HepG2 (cell line): ENCODE data around the gene FAM83D. TPM values are rescaled to one million over a fixed set of nuclear protein-coding genes. Genes with fewer than 3 reads are reported as not detected.

ENCODE experiments used
- ARID2 ChIP-seq: sonication (generic); formaldehyde crosslinking; IDR thresholded peaks from 2 replicates; pipeline ENCODE4 v1.8.1; 2022; ENCODE audit warnings: mild to moderate bottlenecking, missing genetic modification reagents, borderline replicate concordance
- EZH2 ChIP-seq: conservative IDR thresholded peaks from 2 replicates; pipeline ENCODE4 v1.6.1; 2012; ENCODE audit warnings: mild to moderate bottlenecking, low read depth, low read length, moderate library complexity
- GFI1 ChIP-seq: sonication (generic); formaldehyde crosslinking; IDR thresholded peaks from 2 replicates; pipeline ENCODE4 v1.5.0; 2020; ENCODE audit warnings: missing genetic modification reagents, mild to moderate bottlenecking, borderline replicate concordance
- KLF16 ChIP-seq, 2 experiments: sonication (generic) in 1 of 2; formaldehyde crosslinking in 1 of 2; IDR thresholded peaks; 2 replicates each; pipeline versions ENCODE4 v1.6.1 to v1.8.0; 2016 to 2023; ENCODE audit warnings: missing genetic modification reagents in 2 of 2, missing compliant biosample characterization in 1 of 2
- KLF6 ChIP-seq: IDR thresholded peaks from 2 replicates; pipeline ENCODE4 v1.8.0; 2016; ENCODE audit warnings: missing biosample characterization, missing genetic modification reagents
- MAFK ChIP-seq, 2 experiments: IDR thresholded peaks in 1 of 2; conservative IDR thresholded peaks in 1 of 2; 2 replicates each; pipeline ENCODE4 v1.6.1; 2011; ENCODE audit warnings: improper control_type of control experiment in 2 of 2, low read length in 2 of 2
- SMC3 ChIP-seq: IDR thresholded peaks from 2 replicates; pipeline ENCODE4 v1.6.1; 2011; ENCODE audit warnings: low read length, improper control_type of control experiment
- SMYD3 ChIP-seq: sonication (generic); formaldehyde crosslinking; IDR thresholded peaks from 2 replicates; pipeline ENCODE4 v1.8.1; 2023; ENCODE audit warnings: mild to moderate bottlenecking, missing genetic modification reagents
- SNAI1 ChIP-seq: sonication (generic); formaldehyde crosslinking; IDR thresholded peaks from 2 replicates; pipeline ENCODE4 v1.5.0; 2020; ENCODE audit warnings: mild to moderate bottlenecking, missing genetic modification reagents, borderline replicate concordance
- ZFY ChIP-seq: sonication (generic); formaldehyde crosslinking; IDR thresholded peaks from 2 replicates; pipeline ENCODE4 v1.4.0; 2020; ENCODE audit warnings: missing genetic modification reagents
- ZNF180 ChIP-seq: sonication (generic); formaldehyde crosslinking; IDR thresholded peaks from 2 replicates; pipeline ENCODE4 v1.4.0; 2020; ENCODE audit warnings: low read depth, missing genetic modification reagents, borderline replicate concordance
- ZNF720 ChIP-seq: sonication (generic); formaldehyde crosslinking; IDR thresholded peaks from 2 replicates; pipeline ENCODE4 v1.4.0; 2020; ENCODE audit warnings: missing genetic modification reagents
- ZNF790 ChIP-seq: sonication (generic); formaldehyde crosslinking; IDR thresholded peaks from 2 replicates; pipeline ENCODE4 v1.8.0; 2022; ENCODE audit warnings: missing genetic modification reagents, mild to moderate bottlenecking, borderline replicate concordance
- ZNF816 ChIP-seq: sonication (generic); formaldehyde crosslinking; IDR thresholded peaks from 2 replicates; pipeline ENCODE4 v1.8.0; 2022; ENCODE audit warnings: missing genetic modification reagents, mild to moderate bottlenecking, borderline replicate concordance
- ZNF839 ChIP-seq: sonication (generic); formaldehyde crosslinking; IDR thresholded peaks from 2 replicates; pipeline ENCODE4 v1.4.0; 2020; ENCODE audit warnings: missing genetic modification reagents, mild to moderate bottlenecking, borderline replicate concordance
- ZSCAN12 ChIP-seq: sonication (generic); formaldehyde crosslinking; IDR thresholded peaks from 2 replicates; pipeline ENCODE4 v1.9.0; 2021; ENCODE audit warnings: mild to moderate bottlenecking, missing genetic modification reagents
- polyA plus RNA-seq, 8 experiments: library from polyadenylated mRNA; depleted of rRNA in 3 of 8; stranded (reverse) in 7 of 8; unstranded in 1 of 8; fragments of >200 nt; fragmentation: Illumina TruSeq in 4 of 8; extraction: Trizol in 4 of 8; gene quantifications; 2 replicates each; pipeline versions ENCODE4 v1.2.1 to v1.2.3, GENCODE V29; 2011 to 2016; ENCODE audit warnings: low read depth in 4 of 8, missing spikeins in 1 of 8, mixed read lengths in 1 of 8; ENCODE audit not compliant: insufficient read depth in 1 of 8
- total RNA-seq, 5 experiments: library from RNA; depleted of rRNA; stranded (reverse); fragments of >200 nt; fragmentation: Illumina TruSeq; extraction: Trizol; gene quantifications; 2 replicates each; pipeline ENCODE4 v1.2.3, GENCODE V29; 2016; ENCODE audit warnings: low read depth in 1 of 5
- TF ChIP-seq, protein P1 (sequence below): sonication (generic); formaldehyde crosslinking; IDR thresholded peaks from 2 replicates; pipeline ENCODE4 v1.5.1; 2020; ENCODE audit warnings: mild to moderate bottlenecking, missing genetic modification reagents, borderline replicate concordance
- TF ChIP-seq, protein P2 (sequence below): sonication (generic); formaldehyde crosslinking; IDR thresholded peaks from 2 replicates; pipeline ENCODE4 v1.8.1; 2022; ENCODE audit warnings: mild to moderate bottlenecking, missing genetic modification reagents
- TF ChIP-seq, protein P3 (sequence below): sonication (generic); formaldehyde crosslinking; IDR thresholded peaks from 2 replicates; pipeline ENCODE4 v1.8.0; 2022; ENCODE audit warnings: mild to moderate bottlenecking, missing genetic modification reagents, borderline replicate concordance
- TF ChIP-seq, protein P4 (sequence below): sonication (generic); formaldehyde crosslinking; IDR thresholded peaks from 2 replicates; pipeline ENCODE4 v1.4.0; 2020; ENCODE audit warnings: missing genetic modification reagents

The FAM83D gene
- total and polyA plus RNA-seq, 2 of the 13 experiments (the other 11 are each of a cell fraction or from before 2014, with no cell fraction given), result 51.4 to 64.0 TPM

DNA sequence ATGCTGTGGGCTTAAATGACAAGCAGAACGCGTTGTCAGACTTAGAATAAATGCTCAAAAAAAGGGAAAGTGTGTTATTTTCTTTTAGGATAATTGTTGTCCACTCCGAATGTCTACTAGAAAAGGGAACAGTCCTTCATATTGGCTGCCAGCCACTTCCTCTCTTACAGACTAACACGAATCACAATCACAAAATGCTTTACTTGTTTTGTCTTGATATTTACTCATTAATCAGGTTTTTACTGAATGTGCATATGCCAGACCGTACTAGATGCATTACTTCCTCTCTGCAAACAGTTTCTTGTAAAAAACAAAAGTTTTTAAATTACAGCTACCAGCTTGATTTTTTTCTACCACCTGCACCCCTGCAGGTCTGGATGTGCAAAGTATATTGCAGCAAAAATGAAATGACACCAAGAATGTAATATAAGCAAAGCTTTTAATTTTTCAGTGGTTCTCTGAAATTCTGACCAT lies 36.7 kb downstream of the FAM83D start (continued):
- TF ChIP-seq, protein P1, sequence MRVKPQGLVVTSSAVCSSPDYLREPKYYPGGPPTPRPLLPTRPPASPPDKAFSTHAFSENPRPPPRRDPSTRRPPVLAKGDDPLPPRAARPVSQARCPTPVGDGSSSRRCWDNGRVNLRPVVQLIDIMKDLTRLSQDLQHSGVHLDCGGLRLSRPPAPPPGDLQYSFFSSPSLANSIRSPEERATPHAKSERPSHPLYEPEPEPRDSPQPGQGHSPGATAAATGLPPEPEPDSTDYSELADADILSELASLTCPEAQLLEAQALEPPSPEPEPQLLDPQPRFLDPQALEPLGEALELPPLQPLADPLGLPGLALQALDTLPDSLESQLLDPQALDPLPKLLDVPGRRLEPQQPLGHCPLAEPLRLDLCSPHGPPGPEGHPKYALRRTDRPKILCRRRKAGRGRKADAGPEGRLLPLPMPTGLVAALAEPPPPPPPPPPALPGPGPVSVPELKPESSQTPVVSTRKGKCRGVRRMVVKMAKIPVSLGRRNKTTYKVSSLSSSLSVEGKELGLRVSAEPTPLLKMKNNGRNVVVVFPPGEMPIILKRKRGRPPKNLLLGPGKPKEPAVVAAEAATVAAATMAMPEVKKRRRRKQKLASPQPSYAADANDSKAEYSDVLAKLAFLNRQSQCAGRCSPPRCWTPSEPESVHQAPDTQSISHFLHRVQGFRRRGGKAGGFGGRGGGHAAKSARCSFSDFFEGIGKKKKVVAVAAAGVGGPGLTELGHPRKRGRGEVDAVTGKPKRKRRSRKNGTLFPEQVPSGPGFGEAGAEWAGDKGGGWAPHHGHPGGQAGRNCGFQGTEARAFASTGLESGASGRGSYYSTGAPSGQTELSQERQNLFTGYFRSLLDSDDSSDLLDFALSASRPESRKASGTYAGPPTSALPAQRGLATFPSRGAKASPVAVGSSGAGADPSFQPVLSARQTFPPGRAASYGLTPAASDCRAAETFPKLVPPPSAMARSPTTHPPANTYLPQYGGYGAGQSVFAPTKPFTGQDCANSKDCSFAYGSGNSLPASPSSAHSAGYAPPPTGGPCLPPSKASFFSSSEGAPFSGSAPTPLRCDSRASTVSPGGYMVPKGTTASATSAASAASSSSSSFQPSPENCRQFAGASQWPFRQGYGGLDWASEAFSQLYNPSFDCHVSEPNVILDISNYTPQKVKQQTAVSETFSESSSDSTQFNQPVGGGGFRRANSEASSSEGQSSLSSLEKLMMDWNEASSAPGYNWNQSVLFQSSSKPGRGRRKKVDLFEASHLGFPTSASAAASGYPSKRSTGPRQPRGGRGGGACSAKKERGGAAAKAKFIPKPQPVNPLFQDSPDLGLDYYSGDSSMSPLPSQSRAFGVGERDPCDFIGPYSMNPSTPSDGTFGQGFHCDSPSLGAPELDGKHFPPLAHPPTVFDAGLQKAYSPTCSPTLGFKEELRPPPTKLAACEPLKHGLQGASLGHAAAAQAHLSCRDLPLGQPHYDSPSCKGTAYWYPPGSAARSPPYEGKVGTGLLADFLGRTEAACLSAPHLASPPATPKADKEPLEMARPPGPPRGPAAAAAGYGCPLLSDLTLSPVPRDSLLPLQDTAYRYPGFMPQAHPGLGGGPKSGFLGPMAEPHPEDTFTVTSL, result peak; percentile 62; the same call in 1 of the 2 replicates
- TF ChIP-seq SNAI1 (CRISPR knock-in tag), result peak; percentile 17; the same call in 1 of the 2 replicates
- TF ChIP-seq, protein P2, sequence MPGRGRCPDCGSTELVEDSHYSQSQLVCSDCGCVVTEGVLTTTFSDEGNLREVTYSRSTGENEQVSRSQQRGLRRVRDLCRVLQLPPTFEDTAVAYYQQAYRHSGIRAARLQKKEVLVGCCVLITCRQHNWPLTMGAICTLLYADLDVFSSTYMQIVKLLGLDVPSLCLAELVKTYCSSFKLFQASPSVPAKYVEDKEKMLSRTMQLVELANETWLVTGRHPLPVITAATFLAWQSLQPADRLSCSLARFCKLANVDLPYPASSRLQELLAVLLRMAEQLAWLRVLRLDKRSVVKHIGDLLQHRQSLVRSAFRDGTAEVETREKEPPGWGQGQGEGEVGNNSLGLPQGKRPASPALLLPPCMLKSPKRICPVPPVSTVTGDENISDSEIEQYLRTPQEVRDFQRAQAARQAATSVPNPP (CRISPR knock-in tag), result 0 out of 2 replicates have a peak, but pooled peaks have one; percentile 47
- 0 out of 2 replicates have a peak, but pooled peaks have one; percentile 75 for TF ChIP-seq SMYD3 (CRISPR knock-in tag)
- TF ChIP-seq SMC3, result no peak
- no peak for TF ChIP-seq ZNF839 (CRISPR knock-in tag)
- no peak for TF ChIP-seq EZH2
- TF ChIP-seq ZSCAN12, result no peak
- TF ChIP-seq, protein P3, sequence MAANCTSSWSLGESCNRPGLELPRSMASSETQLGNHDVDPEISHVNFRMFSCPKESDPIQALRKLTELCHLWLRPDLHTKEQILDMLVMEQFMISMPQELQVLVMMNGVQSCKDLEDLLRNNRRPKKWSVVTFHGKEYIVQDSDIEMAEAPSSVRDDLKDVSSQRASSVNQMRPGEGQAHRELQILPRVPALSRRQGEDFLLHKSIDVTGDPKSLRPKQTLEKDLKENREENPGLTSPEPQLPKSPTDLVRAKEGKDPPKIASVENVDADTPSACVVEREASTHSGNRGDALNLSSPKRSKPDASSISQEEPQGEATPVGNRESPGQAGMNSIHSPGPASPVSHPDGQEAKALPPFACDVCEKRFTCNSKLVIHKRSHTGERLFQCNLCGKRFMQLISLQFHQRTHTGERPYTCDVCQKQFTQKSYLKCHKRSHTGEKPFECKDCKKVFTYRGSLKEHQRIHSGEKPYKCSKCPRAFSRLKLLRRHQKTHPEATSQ (CRISPR knock-in tag), result peak; percentile 67; the same call in 1 of the 2 replicates
- TF ChIP-seq KLF6 (CRISPR knock-in tag), result no peak
- no peak for TF ChIP-seq MAFK (conservative IDR thresholded peaks at IDR 0.05 in 1 of 2, IDR thresholded peaks at IDR 0.05 in 1 of 2; ENCODE audit: low read length in 2 of 2)
- TF ChIP-seq ZNF180 (CRISPR knock-in tag), result no peak
- TF ChIP-seq ZNF816, result 0 out of 2 replicates have a peak, but pooled peaks have one; percentile 68
- TF ChIP-seq ARID2 (CRISPR knock-in tag), result 0 out of 2 replicates have a peak, but pooled peaks have one; percentile 67
- no peak for TF ChIP-seq GFI1 (CRISPR knock-in tag)
- TF ChIP-seq KLF16 (CRISPR knock-in tag; IDR thresholded peaks at IDR 0.05), result no peak
- TF ChIP-seq ZFY (CRISPR knock-in tag), result no peak
- 0 out of 2 replicates have a peak, but pooled peaks have one; percentile 22 for TF ChIP-seq ZNF790 (CRISPR knock-in tag)
- TF ChIP-seq ZNF720 (CRISPR knock-in tag), result no peak
- TF ChIP-seq, protein P4, sequence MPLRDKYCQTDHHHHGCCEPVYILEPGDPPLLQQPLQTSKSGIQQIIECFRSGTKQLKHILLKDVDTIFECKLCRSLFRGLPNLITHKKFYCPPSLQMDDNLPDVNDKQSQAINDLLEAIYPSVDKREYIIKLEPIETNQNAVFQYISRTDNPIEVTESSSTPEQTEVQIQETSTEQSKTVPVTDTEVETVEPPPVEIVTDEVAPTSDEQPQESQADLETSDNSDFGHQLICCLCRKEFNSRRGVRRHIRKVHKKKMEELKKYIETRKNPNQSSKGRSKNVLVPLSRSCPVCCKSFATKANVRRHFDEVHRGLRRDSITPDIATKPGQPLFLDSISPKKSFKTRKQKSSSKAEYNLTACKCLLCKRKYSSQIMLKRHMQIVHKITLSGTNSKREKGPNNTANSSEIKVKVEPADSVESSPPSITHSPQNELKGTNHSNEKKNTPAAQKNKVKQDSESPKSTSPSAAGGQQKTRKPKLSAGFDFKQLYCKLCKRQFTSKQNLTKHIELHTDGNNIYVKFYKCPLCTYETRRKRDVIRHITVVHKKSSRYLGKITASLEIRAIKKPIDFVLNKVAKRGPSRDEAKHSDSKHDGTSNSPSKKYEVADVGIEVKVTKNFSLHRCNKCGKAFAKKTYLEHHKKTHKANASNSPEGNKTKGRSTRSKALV (CRISPR knock-in tag), result no peak
